HL-60/S4 (cell line): ENCODE measurements around the gene PNMA1.

Experiments
- in situ Hi-C: fragments of 300-500 bp; cut with MboI; formaldehyde crosslinking; loops from 2 replicates; pipeline ENCODE4 v1.14.3; 2022; ENCODE audit warnings: low sequenced_read_pairs

Gene PNMA1

DNA sequence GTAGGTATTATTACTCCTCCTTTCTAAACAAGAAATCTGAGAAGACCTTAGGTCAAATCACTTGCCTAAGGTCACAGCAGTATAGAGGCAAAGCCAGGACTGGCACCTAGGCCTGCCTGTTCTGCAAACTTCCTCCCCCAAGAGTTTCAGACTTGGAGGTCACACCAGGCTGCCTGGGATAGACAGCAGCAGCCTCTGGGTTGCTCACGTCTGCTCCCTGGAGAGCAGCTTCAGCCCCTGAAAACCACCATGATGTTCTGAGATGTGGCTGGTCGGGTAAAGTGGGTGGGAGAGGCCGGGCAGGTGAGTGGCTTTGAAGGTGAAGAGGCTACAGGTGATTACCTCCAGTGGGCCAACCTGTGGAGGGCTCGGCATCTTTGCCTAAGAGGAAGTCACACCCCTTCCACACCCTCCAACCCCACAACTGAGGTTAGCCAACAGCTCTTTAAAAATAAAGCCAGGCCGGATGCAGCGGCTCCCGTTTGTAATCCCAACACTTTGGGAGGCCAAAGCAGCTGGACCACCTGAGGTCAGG lies 37.0 kb upstream of the PNMA1 start:
- in situ Hi-C loops, result no loop called here

DNA sequence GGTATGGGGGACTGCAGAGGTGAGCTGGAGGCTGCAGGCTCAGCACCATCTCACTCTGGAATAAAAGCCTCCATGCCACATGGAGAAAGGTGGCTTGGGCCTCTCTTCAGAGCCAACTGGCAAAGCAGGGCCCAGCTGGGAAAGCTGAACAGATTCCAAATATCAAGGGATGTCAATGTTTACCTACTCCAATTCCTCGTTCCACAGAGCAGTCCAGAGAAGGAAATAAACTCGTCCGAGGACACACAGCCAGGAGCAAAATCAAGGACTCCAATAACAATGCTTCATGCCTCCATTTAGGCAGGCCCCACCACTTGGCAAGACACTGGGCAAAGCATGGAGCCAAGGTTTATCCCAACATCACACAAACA lies 36.3 kb upstream of the PNMA1 start:
- in situ Hi-C loops, result no loop called here

DNA sequence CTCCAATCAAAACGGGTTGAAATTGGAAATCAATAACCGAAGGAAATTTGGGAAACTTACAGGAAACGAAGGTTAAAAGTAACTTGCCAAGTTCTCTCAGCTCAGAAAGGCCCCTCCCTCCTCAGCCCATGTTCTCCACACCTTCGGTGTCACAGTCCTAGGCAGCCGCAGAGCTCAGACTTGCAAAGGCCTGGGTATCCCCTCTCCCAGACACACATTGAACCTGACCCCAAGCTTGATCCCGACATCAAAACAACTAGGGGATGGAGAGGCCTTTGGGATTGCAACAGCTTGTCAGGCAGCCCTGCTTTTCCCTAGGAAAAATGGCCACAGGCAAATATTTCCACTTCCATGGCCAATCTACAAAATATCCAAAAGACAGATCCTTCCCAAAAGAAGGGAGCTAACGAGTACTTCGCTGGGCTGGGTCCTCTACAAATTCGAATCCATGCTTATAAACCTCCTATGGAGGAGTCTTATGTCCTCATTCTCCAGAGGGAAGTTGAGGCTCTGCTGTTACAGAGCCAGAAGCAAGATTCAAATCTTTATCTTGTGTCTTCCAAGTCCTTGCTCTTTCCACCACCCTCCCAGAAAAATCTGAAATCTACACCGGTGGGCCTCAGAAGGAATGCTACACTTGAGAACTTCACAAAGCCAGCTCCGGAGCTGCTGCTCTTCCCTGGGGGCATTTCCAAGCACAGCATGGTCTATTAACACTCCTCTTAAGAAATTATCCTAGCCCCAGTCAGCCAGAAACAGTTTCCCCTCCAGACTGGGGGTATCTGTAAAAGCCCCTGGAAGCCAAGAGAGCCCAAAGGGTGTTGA lies 35.7 kb upstream of the PNMA1 start:
- in situ Hi-C loops, result loop anchor here (10.0 kb wide), 1 partner anchor 65 kb away; no protein-coding TSS in a partner anchor

DNA sequence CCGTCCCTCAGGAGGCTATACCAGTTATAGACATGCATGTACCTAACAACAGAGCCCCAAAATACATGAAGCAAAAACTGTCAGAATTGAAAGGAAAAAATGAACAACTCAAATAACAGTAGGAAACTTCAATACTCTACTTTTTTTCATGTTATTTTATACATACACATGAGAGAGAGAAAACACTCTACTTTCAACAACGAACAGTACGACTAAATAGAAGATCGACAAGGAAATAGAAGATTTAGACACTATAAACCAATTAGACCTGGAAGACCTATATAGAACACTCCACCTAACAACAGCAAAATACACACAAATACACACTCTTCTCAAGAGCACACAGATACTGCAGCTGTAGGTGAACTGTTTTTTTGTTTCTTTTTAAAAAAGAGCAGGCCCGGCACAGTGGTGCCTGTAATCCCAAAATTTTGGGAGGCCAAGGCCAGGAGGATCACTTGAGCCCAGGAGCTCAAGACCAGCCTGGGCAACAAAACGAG lies 34.7 kb upstream of the PNMA1 start:
- in situ Hi-C loops, result loop anchor here (10.0 kb wide), 1 partner anchor 66 kb away; no protein-coding TSS in a partner anchor

DNA sequence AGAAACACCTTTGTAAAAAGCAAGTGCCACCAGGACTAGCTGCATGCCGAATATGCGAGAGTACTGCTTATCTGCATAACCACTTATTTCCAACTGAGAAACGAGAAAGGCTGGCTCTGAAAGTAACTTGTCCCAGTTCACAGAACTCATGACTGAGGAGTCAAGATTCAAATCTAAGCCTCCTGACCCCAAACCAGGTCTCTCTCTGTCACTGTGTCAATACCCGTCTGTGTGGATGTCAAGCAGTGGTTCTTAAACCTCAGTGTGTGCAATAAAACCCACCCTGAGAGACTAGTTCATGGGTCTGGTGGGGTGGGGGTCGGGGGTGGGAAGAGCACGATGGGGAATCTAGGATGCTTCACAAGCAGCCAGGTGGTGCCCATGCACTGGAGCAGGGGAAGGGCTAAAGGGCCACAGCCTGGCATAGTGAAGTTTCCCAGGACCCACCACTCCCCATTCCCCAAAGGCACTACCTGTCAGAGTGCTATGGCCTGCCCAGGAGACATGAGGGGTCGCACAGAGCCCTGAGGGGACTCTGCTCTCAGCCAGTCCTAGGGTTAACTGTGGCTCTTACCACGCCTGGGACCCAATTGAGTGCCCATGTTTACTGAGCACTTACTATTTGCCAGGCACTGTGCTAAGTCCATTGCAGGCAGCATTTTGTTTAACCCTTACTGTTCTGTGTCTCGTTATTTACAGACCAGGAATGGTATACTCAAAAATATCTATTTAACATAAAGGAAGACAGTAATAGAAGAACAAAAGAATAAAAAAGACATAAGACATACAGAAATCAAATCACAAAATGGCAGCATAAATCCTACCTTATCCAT lies 33.4 kb upstream of the PNMA1 start:
- in situ Hi-C loops, result loop anchor here (10.0 kb wide), 1 partner anchor 67 kb away; no protein-coding TSS in a partner anchor

DNA sequence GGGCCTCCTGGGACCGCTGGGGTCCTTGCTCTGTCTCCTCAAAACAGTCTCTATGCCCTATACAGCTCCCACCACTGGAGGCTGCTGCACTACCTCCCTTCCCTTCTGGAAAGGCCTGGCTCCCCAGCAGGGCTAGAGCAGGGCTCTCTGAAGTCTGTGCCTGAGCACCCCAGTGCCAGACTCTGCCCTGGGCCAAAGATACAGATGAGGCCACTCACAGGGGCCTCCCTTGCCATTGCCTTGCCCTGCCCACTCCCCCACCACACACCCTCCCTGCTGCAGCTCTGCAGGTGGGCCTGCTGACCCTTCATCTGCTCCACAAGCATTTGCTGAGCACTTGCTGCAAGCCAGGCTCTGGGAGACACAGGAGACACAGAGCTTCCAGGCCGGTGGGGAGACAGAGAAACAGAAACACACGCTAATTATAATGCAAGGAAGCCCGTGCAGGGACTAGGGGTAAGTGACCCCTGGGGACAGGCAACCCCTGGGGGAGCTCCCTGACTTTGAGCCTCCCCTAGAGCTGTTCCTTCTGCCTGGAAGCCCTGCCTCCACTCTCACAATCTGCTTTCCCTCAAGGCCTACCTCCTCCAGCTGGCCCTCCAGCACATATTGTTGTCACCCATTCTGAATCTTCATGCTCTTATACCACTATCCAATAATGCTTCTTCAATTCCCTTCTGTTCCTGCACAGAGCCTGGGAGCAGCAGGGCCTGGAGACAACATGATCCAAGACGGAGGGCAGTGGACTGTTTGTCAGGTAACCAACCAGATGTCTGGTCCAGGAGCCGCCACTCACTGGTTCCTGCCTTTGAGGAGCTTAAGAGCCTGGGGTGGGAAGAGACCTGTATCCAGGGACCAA lies 32.6 kb upstream of the PNMA1 start:
- in situ Hi-C loops, result loop anchor here (10.0 kb wide), 1 partner anchor 68 kb away; no protein-coding TSS in a partner anchor

DNA sequence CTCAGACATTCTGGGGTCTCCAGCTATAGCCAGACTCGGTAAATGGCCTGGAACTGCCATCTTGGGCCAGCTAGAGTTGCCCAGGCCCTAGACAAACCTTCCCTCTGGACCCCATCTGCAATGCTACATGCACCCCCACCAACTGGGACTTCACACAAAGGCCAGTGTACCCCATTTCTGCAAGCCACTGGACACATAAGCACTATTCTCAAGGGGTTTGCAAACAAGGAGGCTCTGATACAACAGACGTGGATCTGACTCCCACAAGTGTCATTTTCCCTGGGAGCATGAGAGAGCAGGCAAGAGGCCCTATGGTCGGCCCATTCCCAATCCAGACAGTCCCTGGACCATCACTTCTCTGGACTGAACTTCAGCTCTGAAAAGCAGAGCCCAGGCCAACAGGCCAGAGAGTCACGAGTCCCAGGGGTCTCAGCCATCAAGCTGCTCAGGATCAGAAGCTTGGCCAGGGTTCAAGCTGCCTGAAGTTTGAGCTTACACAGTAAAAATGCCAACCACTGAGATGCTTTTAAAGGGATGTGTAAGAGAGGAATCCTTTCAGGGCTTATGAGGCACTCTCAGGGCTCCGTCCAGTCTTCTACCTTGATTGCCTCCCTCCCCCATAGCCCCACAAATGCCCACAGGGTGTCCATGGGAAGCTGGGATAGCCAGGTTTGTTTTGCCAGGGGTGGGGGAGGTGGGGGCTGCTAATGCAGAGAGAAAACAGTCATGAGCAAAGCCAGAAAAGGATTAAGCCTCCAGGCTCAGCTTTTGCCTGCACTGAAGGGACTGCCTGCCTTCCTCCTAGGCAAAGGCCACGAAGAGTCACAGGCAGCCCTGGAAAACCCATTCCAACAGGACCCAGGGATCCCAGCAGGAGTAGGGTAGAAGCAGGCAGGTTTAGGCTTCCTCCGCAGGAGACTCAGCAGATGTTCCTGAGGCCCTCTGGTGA lies 31.7 kb upstream of the PNMA1 start:
- in situ Hi-C loops, result loop anchor here (10.0 kb wide), 1 partner anchor 69 kb away; no protein-coding TSS in a partner anchor

DNA sequence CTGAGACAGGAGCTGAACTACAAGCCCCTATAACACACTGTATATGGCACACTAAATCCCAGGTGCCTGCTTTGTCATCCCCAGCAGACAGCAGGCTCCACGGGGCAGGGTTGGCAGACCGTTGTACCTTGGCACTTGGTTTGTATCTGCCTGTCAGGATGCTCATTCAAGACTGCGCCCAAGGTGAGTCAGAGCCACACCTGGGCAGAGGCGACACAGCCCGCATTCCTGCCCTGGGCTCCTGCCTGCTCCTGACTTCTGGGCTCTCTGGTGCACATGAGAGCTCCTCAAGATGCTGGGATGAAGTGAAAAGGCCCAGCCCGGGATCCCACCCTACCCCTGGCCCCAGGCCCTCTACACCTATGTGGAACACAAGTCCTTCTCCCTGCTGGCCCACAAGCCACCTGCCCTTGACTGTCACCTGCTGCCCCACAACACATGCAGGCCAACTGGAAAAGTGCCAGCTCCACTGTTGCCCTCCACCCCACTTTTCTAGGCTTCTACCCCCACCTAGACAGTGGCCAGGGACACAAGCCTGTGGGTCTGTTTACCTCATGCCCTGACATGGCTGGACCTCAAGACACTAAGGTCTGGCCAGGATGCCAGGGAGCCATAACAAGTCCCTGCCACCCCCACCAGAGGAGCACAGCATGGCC lies 30.8 kb upstream of the PNMA1 start:
- in situ Hi-C loops, result loop anchor here (10.0 kb wide), 1 partner anchor 70 kb away; no protein-coding TSS in a partner anchor

DNA sequence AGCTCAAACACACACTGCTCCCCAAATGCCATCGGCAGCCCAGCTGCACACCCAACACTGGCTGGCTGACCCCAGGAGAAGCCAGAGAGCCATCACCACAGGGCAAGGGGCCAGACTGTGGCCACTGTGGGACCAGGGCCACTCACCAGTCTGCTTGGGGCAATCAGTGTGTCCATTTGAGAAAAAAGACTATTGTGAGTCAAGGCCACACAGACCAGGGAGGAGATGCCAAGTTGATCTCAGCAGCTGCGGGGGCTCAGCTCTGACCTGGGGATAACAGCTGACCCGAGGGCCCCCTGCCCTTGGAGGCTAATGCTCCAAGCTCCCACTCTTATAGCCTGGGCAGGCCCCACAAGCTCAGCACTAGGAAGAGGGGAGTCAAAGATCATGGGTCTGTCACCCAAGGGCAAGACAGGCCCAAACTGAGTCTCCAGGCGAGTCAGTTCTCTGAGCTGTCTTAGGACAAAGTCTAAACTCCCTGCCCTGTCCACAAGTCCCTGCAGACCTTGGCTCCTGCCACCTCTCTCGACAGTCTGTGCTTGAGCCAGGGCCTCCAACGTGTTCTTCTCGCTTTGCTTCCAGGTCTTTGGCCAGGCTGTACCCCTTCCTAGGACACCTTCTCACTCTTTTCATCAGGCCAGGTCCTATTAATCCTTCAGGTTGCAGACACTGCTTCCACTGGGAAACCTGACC lies 30.1 kb upstream of the PNMA1 start:
- in situ Hi-C loops, result loop anchor here (10.0 kb wide), 1 partner anchor 70 kb away; no protein-coding TSS in a partner anchor

DNA sequence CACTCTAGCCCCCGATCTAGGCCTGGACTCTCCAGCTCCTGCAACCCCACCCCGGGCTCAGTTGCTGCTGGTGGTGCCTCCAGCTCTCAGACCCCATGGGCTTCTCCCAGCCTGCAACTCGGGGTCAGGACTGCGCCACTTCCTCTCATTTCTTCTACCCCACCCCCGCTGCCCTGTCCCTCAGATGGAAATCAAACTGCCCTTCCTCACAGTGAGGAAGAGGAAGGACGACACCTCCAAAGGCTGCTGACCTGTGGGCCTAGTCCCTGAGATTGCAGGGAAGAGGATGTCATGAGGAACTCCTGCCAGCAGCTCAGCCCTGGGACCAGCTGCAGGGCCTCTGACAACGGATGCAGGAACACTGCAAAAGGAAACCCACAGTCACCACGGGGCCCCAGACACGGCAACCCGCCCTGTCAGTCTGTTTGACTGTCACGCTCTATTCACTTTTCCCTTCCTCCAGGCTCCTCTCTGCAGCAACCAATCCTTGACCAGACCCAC lies 29.3 kb upstream of the PNMA1 start:
- in situ Hi-C loops, result loop anchor here (10.0 kb wide), 1 partner anchor 71 kb away; no protein-coding TSS in a partner anchor

DNA sequence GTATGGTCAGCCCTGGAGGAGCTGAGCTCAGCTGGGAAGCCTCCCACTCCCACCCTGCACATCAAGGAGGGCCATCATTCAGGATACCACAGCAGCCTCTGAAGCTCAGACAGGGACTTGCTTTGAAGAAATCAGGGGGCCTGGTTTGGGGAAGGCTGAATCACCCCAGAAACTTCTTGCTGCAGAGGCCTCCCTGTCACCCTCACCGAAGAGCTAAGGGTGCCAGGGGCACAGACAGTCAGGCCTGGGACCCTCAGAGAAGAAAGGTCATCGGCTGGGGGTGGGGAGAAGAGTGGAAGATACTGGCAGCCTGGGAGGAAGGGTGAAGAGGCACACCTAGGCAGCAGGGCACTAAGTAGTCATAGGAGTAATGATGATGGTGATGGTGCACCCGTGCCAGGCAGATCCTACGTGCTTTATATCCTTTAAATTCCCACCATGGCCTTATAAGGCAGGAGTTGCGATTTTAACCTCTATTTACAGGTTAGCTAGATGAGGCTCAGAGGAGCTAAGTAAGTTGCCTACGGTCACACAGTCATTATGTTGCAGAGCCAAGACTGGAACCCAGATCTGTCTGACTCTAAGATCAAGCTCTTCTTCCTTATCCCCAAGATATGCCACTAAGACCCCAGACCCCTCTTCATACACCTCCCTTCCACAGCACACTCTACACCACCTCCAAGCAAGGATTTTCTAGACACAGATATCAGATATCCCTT lies 28.5 kb upstream of the PNMA1 start:
- in situ Hi-C loops, result loop anchor here (10.0 kb wide), 1 partner anchor 72 kb away; no protein-coding TSS in a partner anchor

DNA sequence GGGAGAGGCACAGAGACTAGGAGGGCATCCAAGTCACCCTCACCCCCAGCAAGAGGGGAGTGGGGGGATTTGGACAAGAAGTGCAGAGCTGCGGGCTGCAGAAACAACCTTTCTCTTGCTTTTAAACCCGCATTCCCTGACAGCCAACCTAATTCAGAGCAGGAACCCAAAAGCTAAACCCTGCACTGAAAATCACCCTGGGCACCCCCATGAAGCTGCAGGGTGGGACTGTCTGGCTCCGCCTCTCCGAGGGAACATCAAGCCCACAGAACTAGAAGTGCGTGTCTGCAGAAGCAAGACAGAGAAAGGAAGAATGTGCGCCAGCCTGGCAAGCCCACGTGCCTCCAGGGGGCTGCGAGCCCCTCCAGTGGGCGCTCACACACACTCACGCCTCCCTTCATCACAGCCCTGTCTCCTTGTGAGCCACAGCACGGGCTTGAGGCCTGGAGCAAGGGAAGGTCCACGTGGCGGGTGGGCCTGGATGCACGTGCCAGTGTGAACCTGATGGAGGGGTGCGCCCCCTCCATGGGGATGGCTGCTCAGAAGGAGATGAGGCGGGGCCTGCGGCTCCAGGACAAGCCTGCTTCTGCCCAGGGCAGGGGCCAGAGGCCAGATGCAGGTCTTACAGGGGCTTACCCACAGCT lies 27.8 kb upstream of the PNMA1 start:
- in situ Hi-C loops, result loop anchor here (10.0 kb wide), 1 partner anchor 73 kb away; no protein-coding TSS in a partner anchor

DNA sequence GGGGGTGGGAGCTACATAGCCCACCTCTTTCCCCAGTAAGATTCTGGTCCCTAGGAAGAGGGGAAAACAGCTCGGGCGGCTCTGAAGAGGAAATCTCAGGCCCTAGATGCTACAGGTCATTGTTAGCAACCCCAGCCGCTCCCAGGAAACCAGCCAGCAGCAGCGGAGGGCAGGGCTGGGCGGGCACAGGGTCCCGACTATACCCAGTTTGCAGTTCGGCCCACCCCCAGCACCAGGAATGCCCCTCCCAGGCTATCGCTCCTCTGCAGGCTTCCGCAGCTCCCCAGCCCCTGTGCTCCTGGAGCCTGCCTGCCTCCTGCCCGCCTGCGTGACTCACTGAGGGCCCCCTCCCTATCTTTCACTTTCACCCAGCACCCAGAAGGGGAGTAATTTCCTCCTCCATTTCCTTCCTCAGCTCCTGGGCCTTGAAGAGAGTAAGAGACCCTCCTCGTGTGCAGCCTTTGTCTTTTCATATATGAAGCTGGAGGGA lies 27.2 kb upstream of the PNMA1 start:
- in situ Hi-C loops, result loop anchor here (10.0 kb wide), 1 partner anchor 73 kb away; no protein-coding TSS in a partner anchor

DNA sequence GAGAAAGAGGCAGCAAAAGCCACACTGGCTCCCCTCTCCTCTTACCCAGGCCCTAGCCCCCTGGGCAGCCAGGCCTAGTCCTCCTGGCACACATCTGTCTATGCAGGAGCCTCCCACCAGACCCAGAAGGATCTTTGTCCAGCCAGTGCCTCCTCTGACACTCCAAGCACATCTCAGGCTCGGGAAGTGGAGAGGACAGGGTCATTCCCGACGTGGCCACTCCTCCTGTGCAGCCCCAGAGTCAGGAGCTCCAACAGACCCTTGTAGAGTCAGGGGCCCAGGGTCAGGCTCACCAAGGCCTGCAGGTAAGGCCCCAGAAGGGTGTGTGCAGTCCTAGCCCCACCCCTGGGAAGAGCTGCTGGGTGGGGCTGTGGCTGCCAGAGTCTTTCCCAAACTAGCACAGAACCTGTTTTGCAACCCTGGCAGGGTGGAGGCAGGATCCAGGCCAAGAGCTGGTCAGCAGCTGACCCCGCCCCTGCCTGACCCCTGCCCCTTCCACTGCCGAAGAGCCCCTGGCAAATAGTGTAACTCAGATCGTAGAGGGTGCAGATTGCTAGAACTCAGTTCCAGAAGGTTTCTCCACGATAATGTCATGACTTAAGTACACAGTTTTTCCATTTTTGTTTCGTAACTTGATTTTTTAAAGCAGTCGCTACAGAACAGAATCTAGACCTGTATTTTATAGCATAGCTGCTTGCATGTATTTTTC lies 26.6 kb upstream of the PNMA1 start:
- in situ Hi-C loops, result loop anchor here (10.0 kb wide), 1 partner anchor 74 kb away; no protein-coding TSS in a partner anchor

DNA sequence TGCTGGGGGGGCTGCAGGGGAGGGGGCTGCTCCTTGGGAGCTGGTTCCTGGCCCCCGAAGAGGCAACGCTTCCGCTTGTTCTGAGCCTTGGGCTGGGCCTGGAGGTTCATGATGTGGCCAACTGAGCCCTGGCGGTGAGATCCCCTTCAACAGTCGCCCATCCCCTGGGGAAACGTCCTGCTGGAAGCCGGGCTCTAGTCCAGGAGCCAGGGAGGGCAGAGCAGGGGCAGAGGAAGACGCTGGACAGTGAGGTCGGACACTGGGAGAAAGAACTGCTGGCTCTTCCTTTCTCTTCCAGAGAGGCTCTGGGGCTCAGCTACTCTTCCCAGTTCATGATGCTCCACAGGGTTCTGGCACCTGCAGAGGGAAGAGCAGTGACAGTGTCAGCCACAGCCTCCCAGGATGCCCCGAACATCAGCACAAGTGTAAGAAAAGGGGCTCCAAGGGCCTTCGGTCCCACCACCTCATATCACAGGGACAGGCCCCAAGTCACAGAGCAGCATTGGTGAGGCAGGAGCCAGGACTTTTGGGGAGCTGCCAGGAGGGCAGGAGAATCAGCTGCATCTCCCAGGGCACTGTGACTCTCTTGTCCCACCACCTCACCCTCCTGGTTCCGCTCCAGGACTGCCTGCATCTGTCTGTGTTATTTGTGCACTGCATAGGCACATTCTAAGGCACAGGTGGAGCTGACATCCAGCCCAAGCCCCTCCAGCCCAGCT lies 25.9 kb upstream of the PNMA1 start:
- in situ Hi-C loops, result loop anchor here (10.0 kb wide), 1 partner anchor 75 kb away; no protein-coding TSS in a partner anchor
